Epidermal melanocyte (primary cell): ENCODE measurements around the gene AMZ1.
A peak's percentile ranks its signal among the peaks of the same experiment; 100 is the strongest.

Experiments
- DNase-seq: peaks from one replicate; pipeline ENCODE4 v3.0.0; 2011; ENCODE audit warnings: low spot score; ENCODE audit not compliant: insufficient read length

The AMZ1 gene

GRCh38 chr7:2651847-2652735 lies 35.9 kb upstream of the AMZ1 start:
- DNase-seq: peak; percentile 88

- DNase-seq: no peak
Measured at GRCh38 chr7:2652736-2653060, 35.3 kb upstream of the AMZ1 start.

- no peak for DNase-seq
Measured at GRCh38 chr7:2654059-2654458, 33.9 kb upstream of the AMZ1 start.

GRCh38 chr7:2655870-2656614 lies 32.0 kb upstream of the AMZ1 start:
- no peak for DNase-seq

GRCh38 chr7:2657208-2657607 lies 30.8 kb upstream of the AMZ1 start:
- no peak for DNase-seq

- DNase-seq: no peak
Measured at GRCh38 chr7:2657920-2658671, 29.9 kb upstream of the AMZ1 start.

- DNase-seq: no peak
Measured at GRCh38 chr7:2658941-2659340, 29.1 kb upstream of the AMZ1 start.

- DNase-seq: no peak
Measured at GRCh38 chr7:2659556-2660358, 28.2 kb upstream of the AMZ1 start.

- DNase-seq: no peak
Measured at GRCh38 chr7:2660359-2661095, 27.5 kb upstream of the AMZ1 start.

GRCh38 chr7:2661096-2661449 lies 26.9 kb upstream of the AMZ1 start:
- no peak for DNase-seq

GRCh38 chr7:2661602-2662272 lies 26.3 kb upstream of the AMZ1 start:
- no peak for DNase-seq

GRCh38 chr7:2662273-2663120 lies 25.5 kb upstream of the AMZ1 start:
- DNase-seq: no peak

- DNase-seq: no peak
Measured at GRCh38 chr7:2663121-2663886, 24.7 kb upstream of the AMZ1 start.

- no peak for DNase-seq
Measured at GRCh38 chr7:2663960-2664359, 24.0 kb upstream of the AMZ1 start.

- no peak for DNase-seq
Measured at GRCh38 chr7:2665359-2665791, 22.6 kb upstream of the AMZ1 start.

- no peak for DNase-seq
Measured at GRCh38 chr7:2666155-2666554, 21.8 kb upstream of the AMZ1 start.

GRCh38 chr7:2666588-2667250 lies 21.3 kb upstream of the AMZ1 start:
- DNase-seq: no peak

GRCh38 chr7:2667843-2668242 lies 20.2 kb upstream of the AMZ1 start:
- DNase-seq: no peak
